Measurements from ENCODE around the gene RFX3.

RFX3 gene

DNA sequence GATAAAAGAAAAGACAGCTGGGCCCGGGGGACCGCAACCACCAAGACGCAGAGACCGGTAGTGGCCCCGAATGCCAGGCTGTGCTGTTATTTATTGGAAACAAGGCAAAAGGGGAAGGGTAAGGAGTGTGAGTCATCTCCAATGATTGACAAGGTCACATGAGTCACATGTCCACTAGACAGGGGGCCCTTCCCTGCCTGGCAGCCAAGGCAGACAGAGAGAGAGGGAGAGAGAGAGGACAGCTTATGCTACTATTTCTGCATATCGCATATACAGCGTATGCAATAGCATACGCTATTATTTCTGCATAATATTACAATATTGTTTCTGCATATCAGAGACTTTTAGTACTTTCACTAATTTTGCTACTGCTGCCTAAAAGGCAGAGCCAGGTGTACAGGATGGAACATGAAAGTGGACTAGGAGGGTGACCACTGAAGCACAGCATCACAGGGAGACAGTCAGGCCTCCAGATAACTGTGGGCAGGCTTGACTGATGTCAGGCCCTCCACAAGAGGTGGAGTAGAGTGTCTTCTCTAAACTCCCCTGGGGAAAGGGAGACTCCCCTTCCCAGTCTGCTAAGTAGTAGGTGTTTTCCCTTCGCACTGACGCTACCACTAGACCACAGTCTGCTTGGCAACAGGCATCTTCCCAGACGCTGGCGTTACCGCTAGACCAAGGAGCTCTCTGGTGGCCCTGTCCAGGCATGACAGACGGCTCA, 50.3 kb downstream of the RFX3 start:
- Histone ChIP-seq H3K9me3 (ENCODE audit: severe bottlenecking) (no peaks in the 10 kb centered on the region), H3K27me3 (ENCODE audit: insufficient read depth, low read depth, severe bottlenecking) (no peaks in the 10 kb centered on the region), H3K4me3 (ENCODE audit: low read depth, low read length) (no peak overlapping the region), H3K36me3 (no peaks in the 10 kb centered on the region), H3K27ac (no peak overlapping the region)
- no peak for DNase-seq
- TF ChIP-seq CTCF (IDR thresholded peaks at IDR 0.05; ENCODE audit: low read depth, low read length) = no peak

- Histone ChIP-seq H3K9me3 (ENCODE audit: severe bottlenecking) (no peaks in the 10 kb centered on the region), H3K27ac (no peak overlapping the region), H3K27me3 (ENCODE audit: insufficient read depth, low read depth, severe bottlenecking) (no peaks in the 10 kb centered on the region), H3K36me3 (no peaks in the 10 kb centered on the region), H3K4me3 (ENCODE audit: low read depth, low read length) (no peak overlapping the region)
- TF ChIP-seq CTCF (IDR thresholded peaks at IDR 0.05; ENCODE audit: low read depth, low read length) = no peak
- no peak for DNase-seq
Measured at GRCh38 chr9:3474821-3475220, 51.0 kb downstream of the RFX3 start.

DNA sequence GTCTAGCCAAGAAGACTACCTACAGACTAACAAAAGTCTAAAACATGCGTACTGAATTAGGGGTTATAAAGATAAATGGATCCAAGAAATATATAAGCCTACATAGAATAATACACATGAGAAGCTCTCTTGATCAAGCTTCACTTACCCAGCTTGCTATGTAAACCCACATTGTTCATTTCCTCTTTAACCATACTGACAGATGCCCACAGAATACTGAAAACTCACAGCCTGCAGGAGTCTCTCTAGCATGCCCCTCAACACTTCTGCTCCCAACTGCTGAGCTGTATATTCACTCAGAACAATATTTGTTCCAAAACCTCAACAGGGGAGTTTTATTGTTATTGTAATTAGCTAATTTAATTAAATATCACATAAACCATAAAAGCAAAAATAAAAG, 52.4 kb downstream of the RFX3 start:
- H3K27me3 ChIP-seq (ENCODE audit: insufficient read depth, low read depth, severe bottlenecking) = no peaks in the 10 kb centered on the region
- H3K27ac ChIP-seq = no peak overlapping the region
- no peak for TF ChIP-seq CTCF (IDR thresholded peaks at IDR 0.05; ENCODE audit: low read depth, low read length)
- no peak for DNase-seq
- H3K4me3 ChIP-seq (ENCODE audit: low read depth, low read length) = no peak overlapping the region
- H3K9me3 ChIP-seq (ENCODE audit: severe bottlenecking) = no peaks in the 10 kb centered on the region
- H3K36me3 ChIP-seq = no peaks in the 10 kb centered on the region

DNA sequence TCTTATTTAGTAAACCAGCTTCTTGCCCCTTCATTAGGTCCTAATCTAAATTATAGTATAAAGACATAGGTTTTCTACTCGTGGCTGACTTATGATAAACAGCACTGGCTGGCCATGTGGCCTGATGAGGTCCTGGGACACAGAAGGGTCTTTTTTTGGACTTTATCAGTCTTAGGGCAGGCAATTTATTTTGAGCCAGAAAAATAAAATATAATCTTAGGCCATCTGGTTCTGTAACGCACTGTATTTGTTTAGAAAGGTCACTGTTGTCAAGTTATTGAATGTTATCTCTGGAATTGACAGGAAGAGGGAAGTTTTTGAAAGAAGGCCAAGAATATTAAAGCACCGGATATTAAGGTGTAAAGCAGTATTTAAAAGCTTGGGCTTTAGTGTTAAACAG, 53.9 kb downstream of the RFX3 start:
- Histone ChIP-seq H3K36me3 (no peaks in the 10 kb centered on the region), H3K27me3 (ENCODE audit: insufficient read depth, low read depth, severe bottlenecking) (no peaks in the 10 kb centered on the region), H3K27ac (no peak overlapping the region), H3K9me3 (ENCODE audit: severe bottlenecking) (no peaks in the 10 kb centered on the region), H3K4me3 (ENCODE audit: low read depth, low read length) (no peak overlapping the region)
- DNase-seq = no peak
- TF ChIP-seq CTCF (IDR thresholded peaks at IDR 0.05; ENCODE audit: low read depth, low read length) = no peak

GRCh38 chr9:3468421-3469205, 57.2 kb downstream of the RFX3 start:
- no peak for TF ChIP-seq CTCF (IDR thresholded peaks at IDR 0.05; ENCODE audit: low read depth, low read length)
- H3K27ac ChIP-seq = no peak overlapping the region
- no peak for DNase-seq
- H3K4me3 ChIP-seq (ENCODE audit: low read depth, low read length) = no peak overlapping the region
- H3K36me3 ChIP-seq = no peaks in the 10 kb centered on the region
- no peaks in the 10 kb centered on the region for H3K27me3 ChIP-seq (ENCODE audit: insufficient read depth, low read depth, severe bottlenecking)
- no peaks in the 10 kb centered on the region for H3K9me3 ChIP-seq (ENCODE audit: severe bottlenecking)

Data from WERI-Rb-1 (cell line).